Hepatic stellate cell (primary cell): ENCODE measurements around the gene SDK1.
"Not testable (repeated sequence)": the region's sequence is repeated elsewhere in the genome, so short reads cannot be mapped to it uniquely, and the experiment has no call there.

Source experiments
- DNase-seq: peaks from one replicate; pipeline ENCODE4 v3.0.0; 2011; ENCODE audit warnings: low spot score

The SDK1 gene

GRCh38 chr7:4227105-4228010 lies 926.3 kb downstream of the SDK1 start:
- no peak for DNase-seq

GRCh38 chr7:4230352-4230751 lies 929.3 kb downstream of the SDK1 start:
- DNase-seq: no peak

- no peak for DNase-seq
These were observed 932.1 kb downstream of the SDK1 start for GRCh38 chr7:4233146-4233545.

GRCh38 chr7:4233621-4234497 lies 932.8 kb downstream of the SDK1 start:
- no peak for DNase-seq

GRCh38 chr7:4234498-4234855 lies 933.4 kb downstream of the SDK1 start:
- DNase-seq: no peak

GRCh38 chr7:4234886-4235285 lies 933.8 kb downstream of the SDK1 start:
- no peak for DNase-seq

- no peak for DNase-seq
These were observed 934.5 kb downstream of the SDK1 start for GRCh38 chr7:4235596-4235995.

GRCh38 chr7:4236389-4236788 lies 935.3 kb downstream of the SDK1 start:
- DNase-seq: no peak

GRCh38 chr7:4236873-4237272 lies 935.8 kb downstream of the SDK1 start:
- not testable (repeated sequence) for DNase-seq

- no peak for DNase-seq
These were observed 936.5 kb downstream of the SDK1 start for GRCh38 chr7:4237296-4238235.

GRCh38 chr7:4238861-4239260 lies 937.8 kb downstream of the SDK1 start:
- DNase-seq: no peak

GRCh38 chr7:4240042-4240441 lies 939.0 kb downstream of the SDK1 start:
- DNase-seq: no peak

GRCh38 chr7:4240520-4241303 lies 939.7 kb downstream of the SDK1 start:
- DNase-seq: no peak

GRCh38 chr7:4241304-4241612 lies 940.2 kb downstream of the SDK1 start:
- no peak for DNase-seq

GRCh38 chr7:4241791-4242190 lies 940.7 kb downstream of the SDK1 start:
- DNase-seq: no peak

GRCh38 chr7:4242706-4243105 lies 941.7 kb downstream of the SDK1 start:
- DNase-seq: no peak

GRCh38 chr7:4244041-4244440 lies 943.0 kb downstream of the SDK1 start:
- DNase-seq: no peak

GRCh38 chr7:4244635-4245034 lies 943.6 kb downstream of the SDK1 start:
- DNase-seq: no peak

GRCh38 chr7:4245135-4245865 lies 944.2 kb downstream of the SDK1 start:
- DNase-seq: no peak

GRCh38 chr7:4245866-4246470 lies 944.9 kb downstream of the SDK1 start:
- no peak for DNase-seq
